NCI-H524 treated with DMSO at 0.1 percent for 48 hours (cell line): ENCODE data around the gene FRK.
"Not testable (repeated sequence)": the region's sequence is repeated elsewhere in the genome, so short reads cannot be mapped to it uniquely, and the experiment has no call there.

Source experiments
- DNase-seq: peaks from one replicate; lab custom pipeline; 2025; lab: John Stamatoyannopoulos, UW

Gene FRK, protein sequence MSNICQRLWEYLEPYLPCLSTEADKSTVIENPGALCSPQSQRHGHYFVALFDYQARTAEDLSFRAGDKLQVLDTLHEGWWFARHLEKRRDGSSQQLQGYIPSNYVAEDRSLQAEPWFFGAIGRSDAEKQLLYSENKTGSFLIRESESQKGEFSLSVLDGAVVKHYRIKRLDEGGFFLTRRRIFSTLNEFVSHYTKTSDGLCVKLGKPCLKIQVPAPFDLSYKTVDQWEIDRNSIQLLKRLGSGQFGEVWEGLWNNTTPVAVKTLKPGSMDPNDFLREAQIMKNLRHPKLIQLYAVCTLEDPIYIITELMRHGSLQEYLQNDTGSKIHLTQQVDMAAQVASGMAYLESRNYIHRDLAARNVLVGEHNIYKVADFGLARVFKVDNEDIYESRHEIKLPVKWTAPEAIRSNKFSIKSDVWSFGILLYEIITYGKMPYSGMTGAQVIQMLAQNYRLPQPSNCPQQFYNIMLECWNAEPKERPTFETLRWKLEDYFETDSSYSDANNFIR

DNA sequence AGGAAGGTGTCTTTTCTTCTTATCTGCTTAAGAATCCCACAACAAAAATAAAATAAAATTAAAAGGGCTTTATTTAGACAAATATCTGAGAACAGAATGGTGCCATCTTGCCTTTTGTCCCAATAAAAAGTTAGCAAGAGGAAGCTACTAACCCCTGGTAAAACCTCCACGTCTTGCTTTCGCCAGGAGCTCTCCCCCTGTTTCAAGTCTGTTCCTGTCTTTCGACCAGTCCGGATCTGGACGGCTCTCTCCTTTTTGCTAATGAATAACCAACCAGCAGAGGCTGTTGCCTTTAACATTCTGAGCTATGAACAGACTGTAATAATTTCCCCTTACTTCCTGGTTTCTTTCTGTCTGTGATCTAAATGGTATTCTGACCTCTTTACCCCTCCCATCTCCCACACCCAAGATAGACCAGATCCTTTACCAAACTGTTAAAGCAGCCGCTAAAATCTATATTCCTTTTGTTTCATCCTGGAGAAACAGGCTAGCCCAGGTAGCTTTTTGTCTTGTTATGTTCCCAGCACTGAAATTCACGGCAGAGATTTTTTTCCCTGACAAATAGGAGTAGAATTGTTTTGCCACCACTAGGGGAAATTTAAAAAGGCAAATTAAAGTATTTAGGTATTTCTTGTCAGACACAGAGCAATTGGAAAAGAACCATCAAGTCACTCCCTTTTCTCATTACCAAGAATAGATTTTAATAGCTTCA, at the start of gene FRK:
TSS of gene FRK (minus strand) at position 320 of the 712 bp plus-strand sequence. CDS start 580 bp downstream, outside the sequence.
- DNase-seq, result no peak

DNA sequence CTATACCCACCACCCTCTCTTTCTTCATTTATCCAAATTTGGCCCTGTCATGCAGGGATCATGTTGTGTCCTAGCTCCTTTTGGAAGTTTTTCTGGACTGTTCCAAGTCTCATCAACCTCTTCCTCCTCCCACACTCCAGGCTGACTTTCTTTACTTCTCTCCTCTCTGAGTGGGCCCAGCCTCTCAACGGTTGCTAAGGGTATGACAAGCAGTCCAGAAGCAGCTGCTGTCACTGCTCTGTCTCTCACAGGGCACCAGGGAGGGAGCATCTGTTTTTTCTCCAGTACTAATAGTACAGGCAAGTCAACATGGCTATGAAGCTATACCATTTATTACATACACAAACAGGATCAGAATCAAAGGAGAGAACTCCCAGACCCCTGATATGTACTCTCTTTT, 48.1 kb upstream of the FRK start:
- peak; percentile 46 for DNase-seq

DNA sequence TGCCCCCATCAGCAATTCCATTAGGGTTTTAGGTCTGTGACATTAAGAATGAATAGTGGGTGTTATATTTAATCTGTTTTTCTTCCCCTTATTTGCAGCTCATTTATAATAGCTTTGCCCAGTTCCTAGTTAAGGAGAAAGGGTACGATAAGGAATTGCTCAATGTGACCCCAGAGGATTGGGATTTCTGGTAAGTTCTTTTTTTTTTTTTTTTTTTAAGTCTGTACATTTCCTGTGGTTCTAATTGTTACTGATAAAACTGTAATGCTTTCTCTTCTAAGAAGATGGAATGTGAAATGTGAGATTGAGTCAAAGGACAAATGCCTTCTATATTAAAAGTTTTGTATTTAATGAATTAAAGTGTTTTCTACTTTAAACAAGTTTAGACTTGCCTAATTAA, 45.5 kb upstream of the FRK start:
- no peak for DNase-seq

DNA sequence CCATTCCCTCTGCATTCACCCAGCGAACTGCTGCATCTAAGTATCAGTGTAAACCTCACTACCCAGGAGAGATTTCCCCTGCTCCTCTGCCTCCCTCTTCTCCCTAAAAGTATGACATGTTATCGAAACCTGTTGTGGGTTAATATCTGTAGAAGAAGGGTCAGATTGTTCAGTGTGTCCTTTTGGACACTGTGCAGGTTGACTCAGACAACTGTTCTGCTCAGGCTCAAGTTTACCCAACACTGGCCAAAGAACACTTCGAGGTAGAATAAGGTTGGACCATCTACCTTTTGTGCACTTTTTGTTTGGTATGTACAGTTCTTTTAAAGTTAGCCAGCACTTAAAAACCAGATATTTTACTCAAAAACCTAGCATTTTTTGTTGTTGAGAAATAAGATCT, 44.6 kb upstream of the FRK start:
- no peak for DNase-seq

DNA sequence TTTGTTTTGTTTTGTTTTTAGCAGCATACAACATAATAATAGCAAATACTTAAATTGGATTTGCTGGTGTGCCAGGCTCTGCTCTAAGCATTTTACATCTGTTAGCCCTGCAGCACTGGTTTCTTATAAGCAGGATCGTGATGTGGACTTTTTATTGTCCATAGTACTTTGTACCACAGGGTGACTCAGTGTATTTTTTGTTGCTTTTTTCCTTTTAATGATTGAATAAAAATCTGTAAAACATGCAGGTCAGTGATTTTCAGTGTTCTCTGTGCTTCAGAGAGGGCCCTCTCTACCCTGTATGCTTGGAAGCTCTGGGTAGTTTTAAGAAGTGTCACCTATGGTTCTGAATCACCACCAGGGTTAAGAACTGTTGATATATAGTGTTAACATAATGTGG, 43.9 kb upstream of the FRK start:
- DNase-seq, result no peak

DNA sequence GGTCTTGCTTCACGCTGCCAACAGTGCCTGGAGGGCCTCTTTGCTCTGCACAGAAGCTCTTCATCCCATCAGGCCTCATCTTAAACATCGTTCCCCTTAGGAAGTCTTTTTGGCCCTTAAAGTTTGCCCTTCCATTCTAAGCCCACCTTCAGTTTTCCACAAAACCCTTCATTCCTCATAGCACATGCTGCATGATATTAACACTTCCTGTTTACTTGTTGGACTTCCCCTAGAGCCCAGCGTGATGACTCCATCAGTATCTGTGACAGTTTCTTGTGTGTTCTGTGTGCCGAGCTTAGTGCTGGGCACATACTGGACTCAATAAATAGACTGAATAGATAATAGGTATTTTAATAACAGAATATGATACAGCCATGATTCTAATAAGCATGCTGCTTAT, 42.2 kb upstream of the FRK start:
- DNase-seq, result no peak

DNA sequence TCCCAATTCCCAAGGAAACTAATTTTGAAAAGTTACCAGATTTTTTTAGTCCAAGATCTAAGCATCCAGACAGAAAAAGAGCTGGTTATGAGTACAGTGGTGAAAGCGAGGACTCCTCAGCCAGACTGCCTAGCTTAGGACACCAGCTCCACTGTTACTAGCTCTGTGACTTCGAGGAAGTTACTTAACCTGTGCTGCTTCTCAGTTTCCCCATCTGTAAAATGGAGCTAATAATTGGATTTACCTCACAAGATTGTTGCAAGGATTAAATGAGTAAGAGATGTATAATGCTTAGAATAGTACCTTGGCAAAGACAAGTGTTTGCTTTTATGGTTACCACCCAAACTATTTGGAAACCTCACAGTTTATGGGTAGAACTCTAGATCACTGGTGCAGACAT, 41.1 kb upstream of the FRK start:
- no peak for DNase-seq

DNA sequence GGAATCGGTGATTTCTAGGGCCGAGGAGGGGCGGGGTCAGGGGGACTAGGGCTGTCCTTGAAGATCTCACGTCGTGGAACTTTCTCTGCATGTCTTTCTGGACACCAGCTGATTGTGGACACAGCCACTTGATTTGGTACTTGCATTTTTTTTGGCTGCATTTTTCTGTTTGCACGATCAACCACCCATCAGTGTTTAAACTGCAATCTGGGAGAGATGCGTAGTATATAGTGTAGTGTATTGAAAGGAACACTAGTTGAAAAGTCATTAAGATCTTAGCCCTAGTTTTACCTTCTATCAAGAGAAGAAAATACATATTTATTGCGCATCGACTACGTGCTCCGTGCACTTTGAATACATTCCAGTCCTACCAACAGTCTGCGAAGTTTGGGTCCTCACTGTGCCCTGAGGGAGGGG, 40.6 kb upstream of the FRK start:
- DNase-seq, result no peak

DNA sequence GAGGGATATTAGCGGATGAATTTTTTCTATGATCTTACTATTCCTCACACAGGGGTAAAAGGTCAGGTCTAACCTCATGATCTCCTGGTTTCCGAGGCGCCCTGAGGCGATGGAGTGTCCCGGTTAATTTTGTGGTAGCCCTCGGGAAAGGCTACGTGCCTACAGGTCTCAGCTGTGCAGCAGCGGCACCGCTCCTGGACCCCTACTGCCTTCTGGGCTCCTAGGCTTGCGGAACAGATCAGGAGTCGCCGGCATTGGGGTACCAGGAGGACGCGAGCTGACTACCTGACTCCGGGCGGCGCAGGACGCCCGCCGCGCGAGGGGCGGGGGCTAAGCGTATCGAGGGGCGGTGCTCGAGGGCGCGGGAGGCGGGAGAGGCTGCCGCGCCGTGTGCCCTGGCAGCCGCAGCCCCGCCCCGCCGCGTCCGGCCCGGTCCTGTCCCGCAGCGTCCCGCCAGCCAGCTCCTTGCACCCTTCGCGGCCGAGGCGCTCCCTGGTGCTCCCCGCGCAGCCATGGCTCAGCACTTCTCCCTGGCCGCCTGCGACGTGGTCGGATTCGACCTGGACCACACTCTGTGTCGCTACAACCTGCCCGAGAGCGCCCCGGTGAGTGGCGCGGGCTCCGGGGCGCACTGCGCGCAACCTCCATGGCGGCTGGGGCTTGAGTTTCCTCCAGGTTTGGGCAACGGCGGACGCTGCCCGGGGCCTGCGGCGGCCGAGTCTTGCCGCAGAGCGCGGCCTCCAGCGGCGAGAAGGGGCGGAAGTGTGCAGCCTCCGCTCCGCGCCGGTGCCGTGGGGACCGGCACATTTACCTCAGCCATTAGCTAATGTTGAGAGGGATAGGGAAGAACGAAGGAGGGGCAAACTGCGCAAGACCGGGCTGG, 40.0 kb upstream of the FRK start, which contains the start of gene NT5DC1:
TSS of gene NT5DC1 (plus strand) at position 435 of the 883 bp plus-strand sequence. CDS start at position 513, 78 bp downstream.
- DNase-seq, result peak; percentile 29

DNA sequence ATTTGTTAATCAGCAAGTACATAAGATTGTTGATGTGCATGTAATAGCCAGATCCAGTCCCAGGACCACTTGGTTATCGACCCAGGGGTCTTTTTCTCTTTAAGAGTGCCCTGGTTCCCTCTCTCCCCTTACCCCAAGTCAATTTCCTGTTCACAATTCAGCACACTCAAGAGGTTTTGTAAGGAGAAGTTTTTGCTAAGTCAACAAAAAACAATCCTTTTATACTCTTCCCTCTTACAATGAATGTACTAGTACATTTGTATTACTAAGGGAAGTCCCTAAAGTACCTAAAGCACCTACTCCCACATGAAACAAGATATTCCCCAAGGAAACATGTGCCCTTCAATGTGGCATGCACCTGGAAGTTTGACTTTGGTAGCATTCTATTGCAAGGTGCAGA, 38.3 kb upstream of the FRK start:
- no peak for DNase-seq

DNA sequence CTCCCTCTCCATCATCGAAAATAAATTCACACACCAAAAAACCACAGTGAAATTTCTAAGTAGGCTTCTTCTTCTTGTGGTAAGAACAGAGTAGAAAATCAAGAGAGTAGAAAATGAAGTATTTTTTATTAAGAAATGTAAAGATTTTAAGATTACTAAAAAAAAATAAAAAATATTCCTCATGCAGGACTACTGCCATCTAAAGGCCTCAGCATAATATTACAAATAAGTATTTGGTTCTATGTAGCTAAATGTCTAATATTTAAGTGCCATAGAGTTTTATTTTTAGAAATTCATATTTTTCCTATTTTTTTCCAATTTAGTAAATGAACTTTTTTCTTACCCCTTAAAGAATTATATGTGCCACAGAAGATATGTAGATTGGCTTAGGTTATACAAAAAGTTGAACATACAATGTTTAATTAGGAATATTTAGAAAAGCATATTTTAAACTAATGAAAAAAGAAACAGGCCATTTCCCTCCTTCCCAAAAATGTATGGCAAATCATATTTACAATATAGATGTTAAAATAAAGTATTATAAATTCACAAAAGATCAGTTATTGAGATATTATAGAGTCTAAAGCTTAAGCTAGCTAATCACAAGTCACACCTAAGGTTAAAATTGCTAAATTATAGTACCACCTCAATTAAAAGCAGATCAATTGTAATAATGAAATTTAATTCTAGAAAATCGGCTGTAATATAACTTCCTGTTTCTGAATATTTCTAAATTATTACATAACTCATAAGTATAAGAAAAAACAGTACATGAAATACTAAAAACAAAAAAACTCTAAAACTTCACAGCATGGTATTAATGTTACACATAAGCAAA, 36.5 kb upstream of the FRK start:
- no peak for DNase-seq

DNA sequence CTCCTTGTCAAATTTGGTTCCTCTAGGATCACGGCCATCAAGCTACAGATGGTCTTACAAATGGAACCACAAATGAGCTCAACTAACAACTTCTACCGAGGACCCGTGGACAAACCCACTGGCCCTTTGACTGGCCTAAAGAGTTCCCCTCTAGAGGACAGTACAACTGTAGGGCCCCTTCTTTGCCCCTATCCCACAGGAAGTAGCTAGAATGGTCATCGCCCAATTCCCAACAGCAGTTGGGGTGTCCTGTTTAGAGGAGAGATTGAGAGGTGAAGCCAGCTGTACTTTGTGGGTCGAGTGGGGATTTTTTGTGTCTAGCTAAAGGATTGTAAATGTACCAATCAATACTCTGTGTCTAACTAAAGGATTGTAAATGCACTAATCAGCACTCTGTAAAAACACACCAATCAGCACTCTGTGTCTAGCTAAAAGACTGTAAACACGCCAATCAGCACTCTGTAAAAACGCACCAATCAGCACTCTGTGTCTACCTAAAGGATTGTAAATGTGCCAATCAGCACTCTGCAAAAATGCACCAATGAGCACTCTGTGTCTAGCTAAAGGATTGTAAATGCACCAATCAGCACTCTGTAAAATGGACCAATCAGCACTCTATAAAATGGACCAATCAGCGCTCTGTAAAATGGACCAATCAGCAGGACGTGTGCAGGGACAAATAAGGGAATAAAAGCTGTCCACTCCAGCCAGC, 35.5 kb upstream of the FRK start:
- not testable (repeated sequence) for DNase-seq

DNA sequence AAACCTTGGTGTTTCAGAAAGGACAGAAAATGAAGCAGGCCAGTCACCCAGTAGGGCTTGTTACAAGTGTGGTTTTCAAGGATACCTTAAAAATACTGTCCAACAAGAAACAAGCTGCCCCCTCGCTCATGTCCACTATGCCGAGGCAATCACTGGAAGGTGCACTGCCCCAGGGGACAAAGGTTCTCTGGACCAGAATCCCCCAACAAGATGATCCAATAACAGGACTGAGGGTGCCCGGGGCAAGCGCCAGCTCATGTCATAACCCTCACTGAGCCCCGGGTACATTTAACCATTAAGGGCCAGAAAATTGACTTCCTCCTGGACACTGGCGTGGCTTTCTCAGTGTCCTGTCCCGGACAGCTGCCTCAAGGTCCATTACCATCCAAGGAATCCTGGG, 33.4 kb upstream of the FRK start:
- no peak for DNase-seq

DNA sequence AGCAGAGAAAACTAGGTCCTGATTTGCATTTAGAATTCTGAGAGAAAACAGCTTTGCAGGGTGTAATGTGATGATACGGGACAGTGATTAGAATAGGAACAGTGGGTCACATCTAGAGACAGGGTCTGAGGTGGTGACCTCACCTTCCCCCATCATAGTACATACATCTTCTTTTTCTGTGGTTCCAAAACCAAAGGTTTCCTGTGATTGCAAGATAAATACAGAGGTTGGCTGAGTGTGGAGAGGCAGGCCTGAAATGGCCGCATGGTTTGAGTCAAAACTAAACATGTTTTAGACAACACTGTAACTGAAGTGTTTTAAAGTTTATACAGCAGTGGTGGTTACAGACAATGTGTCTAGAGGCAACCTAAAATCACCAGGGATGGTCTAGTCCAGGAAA, 29.6 kb upstream of the FRK start:
- DNase-seq, result no peak

DNA sequence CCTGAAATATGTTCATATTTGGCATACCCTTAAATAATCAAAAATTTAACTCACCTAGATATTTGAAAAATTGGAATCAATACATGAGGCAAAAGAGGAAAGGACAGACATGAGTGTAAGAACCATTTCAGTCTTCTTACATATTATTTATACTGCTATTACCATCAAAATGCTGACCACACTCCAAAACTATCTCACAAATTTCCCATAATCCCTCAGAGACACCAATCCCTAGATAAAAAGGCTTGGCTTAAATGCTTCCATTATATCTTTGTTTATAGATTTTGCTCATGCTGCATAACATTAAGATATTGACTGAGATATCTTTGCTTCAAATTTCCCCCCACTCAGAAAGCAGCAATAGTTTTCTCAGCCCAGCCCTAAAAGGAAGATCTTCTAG, 28.3 kb upstream of the FRK start:
- DNase-seq, result no peak

DNA sequence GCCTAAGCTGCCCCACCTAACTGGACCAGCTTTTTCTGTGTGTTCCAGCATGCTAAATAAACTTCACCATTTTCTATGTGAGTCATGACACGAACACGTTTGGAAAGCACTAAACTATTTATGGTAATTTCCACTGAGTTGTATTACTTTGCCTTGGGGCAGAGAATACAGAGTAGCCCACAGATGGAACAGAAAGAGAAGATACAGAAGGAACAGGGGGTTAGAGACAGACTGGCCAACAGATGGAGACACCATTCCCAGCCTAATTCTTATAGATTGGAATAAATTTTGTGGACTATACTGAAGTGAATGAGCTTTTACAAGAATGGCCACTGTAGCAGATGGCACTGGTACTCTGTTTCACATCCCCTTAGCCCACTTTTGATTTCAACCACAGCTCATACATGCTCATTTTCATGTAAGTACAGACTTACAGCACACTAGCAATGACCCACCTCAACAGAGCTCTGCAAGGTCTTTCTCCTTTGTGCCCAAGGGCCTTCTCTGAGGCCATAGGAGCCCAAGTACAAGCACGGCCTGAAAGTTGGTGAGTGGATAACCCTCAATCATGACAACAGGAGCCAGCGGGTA, 26.8 kb upstream of the FRK start:
- DNase-seq, result peak; percentile 69

DNA sequence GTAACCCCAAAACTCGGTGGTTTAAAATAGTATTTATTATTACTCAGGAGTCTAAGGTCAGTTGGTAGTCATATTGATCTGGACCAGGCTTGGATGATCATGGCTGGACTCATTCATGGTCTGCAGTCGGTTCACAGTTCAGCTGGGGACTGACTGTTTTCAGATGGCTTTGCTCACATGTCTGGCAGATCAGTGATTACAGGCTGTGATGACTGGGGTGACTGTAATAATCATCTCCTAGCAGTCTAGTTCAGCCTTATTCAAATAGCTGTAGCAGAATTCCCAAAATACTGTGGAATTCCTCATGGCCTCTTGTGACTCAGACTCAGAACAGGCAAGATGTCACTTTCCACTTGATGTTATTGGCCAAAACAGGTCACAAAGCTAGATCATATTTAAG, 23.6 kb upstream of the FRK start:
- DNase-seq, result no peak

DNA sequence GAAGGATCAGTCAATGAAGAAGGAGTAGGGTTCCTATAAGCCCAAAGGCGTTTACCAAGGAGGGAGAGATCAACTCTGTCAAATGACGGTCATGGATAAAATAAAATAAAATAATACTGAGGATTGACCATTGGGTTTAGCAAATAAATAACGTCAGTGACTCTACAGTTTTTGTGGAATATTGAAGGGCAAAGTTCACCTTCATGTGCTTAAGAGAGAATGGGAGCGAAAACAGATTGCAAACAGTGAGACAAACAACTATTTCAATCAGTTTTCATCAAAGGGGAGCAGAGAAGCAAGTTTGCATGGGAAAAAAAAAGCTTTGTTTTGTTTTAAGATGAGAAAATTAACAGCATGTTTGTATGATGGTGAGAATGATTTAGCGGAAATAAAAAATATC, 22.4 kb upstream of the FRK start:
- no peak for DNase-seq

DNA sequence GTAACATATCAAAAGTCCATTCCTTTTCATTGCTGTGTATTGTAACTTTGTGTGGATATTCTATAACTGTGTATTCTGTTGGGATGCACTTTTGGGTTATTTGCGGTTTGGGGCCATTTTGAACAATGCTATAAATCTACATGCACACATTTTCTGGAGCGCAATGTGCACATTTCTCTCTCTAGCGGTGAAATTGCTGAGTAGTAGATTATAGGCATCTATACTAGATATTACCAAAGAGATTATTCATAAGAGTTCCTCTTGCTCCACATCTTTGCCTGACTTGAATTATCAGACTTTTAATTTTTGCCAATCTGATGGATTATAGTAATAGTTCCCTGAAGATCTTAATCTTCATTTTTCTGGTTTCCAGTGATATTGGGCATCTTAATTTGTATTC, 18.3 kb upstream of the FRK start:
- DNase-seq, result no peak

DNA sequence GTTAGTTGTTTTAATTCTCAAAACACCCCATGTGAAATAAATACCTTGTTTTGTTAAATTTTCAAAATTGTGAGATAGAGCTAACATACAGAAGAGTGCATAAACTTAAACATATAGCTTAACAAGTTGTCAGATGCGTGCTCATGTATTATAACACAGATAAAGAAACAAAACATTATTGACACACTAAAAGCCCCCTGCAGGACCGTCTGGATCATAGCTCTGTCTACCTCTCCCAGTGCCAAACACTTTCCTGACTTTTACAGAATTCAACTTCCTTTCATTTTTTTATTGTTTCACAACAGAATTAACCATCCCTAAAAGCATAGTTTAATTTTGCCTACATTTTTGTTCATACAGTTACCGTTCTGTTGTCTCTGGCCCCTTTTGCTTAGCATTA, 17.8 kb upstream of the FRK start:
- DNase-seq, result no peak
